HCT116 (cell line): ENCODE data around the gene NEK7. TPM values are rescaled to one million over a fixed set of nuclear protein-coding genes. Genes with fewer than 3 reads are reported as not detected.

Experiments used
- ATAC-seq: fragments of 200-7000 bp; cut with Tn5 transposase; 2 replicates; pipeline ENCODE4 v1.9.1; 2020; ENCODE audit warnings: mild to moderate bottlenecking, moderate library complexity
- BruUV-seq: library from RNA; stranded (reverse); fragments of 400-500 nt; replicated peaks from 2 replicates; lab custom pipeline; 2021; lab: Mats Ljungman, UMichigan
- CTCF ChIA-PET: fragments of 300-600 bp; sonication (Branson Sonifier 250); formaldehyde crosslinking; loops from one replicate; lab custom pipeline; 2021; ENCODE audit warnings: antibody characterized with exemption; lab: Charles Lee
- POLR2A ChIA-PET: fragments of 300-600, 350-600 bp; sonication (Branson Sonifier 250); formaldehyde crosslinking; loops from one replicate; lab custom pipeline; 2021; ENCODE audit warnings: antibody characterized with exemption; lab: Charles Lee
- RAD21 ChIA-PET, 2 experiments: fragments of 300-600 bp; sonication (Branson Sonifier 250); formaldehyde crosslinking; loops; one replicate each; lab custom pipeline; 2023; ENCODE audit warnings: low total read pairs in 2 of 2; ENCODE audit not compliant: uncharacterized antibody in 2 of 2, unreplicated experiment in 2 of 2, low non-redundant PET in 1 of 2; lab: Charles Lee
- DNase-seq: peaks from one replicate; pipeline ENCODE4 v3.0.0-alpha.2; 2010; ENCODE audit warnings: low read depth, low spot score
- H2AFZ ChIP-seq: fragments of 200-600 bp; shearing (Covaris generic), sonication (generic); 2 replicates; pipeline ENCODE4 v1.6.1; 2017; ENCODE audit warnings: low read depth, mixed run types, mixed read lengths, antibody characterized with exemption, low read length; ENCODE audit not compliant: poor library complexity, severe bottlenecking
- H3K27ac ChIP-seq: 2 replicates; pipeline ENCODE4 v1.5.1; 2012; ENCODE audit warnings: low read depth, low read length
- H3K27me3 ChIP-seq: fragments of 200-600 bp; sonication (generic); 2 replicates; pipeline ENCODE4 v1.6.1; 2016; ENCODE audit warnings: mixed run types, low read length, mixed read lengths; ENCODE audit not compliant: insufficient read depth
- H3K36me3 ChIP-seq, 2 experiments: fragments of 200-500 bp in 1 of 2; fragments of 200-600 bp in 1 of 2; sonication (Bioruptor generic) in 1 of 2; sonication (generic) in 1 of 2; 2 replicates each; pipeline versions ENCODE4 v1.5.1 to v1.6.1; 2014 to 2016; ENCODE audit warnings: low read length in 2 of 2, inconsistent platforms in 1 of 2, mixed read lengths in 1 of 2, mixed run types in 1 of 2; ENCODE audit not compliant: insufficient read depth in 2 of 2, control insufficient read depth in 1 of 2
- H3K4me1 ChIP-seq, 2 experiments: fragments of 200-600 bp in 1 of 2; sonication (generic) in 1 of 2; 2 replicates each; pipeline versions ENCODE4 v1.5.1 to v1.6.1; 2012 to 2017; ENCODE audit warnings: low read length in 2 of 2, inconsistent platforms in 1 of 2, mild to moderate bottlenecking in 1 of 2, mixed read lengths in 1 of 2, mixed run types in 1 of 2, moderate library complexity in 1 of 2; ENCODE audit not compliant: insufficient read depth in 2 of 2, control insufficient read depth in 1 of 2
- H3K4me2 ChIP-seq: fragments of 200-600 bp; sonication (generic); 2 replicates; pipeline ENCODE4 v1.6.1; 2017; ENCODE audit warnings: mixed run types, low read length, mixed read lengths
- H3K4me3 ChIP-seq, 2 experiments: fragments of 200-600 bp in 1 of 2; sonication (generic) in 1 of 2; replicated peaks in 1 of 2; 2 replicates each; pipeline ENCODE4 v1.5.1; 2011 to 2016; ENCODE audit warnings: low read length in 2 of 2, control low read depth in 1 of 2, low read depth in 1 of 2, mild to moderate bottlenecking in 1 of 2, mixed read lengths in 1 of 2, mixed run types in 1 of 2
- H3K79me2 ChIP-seq: fragments of 200-600 bp; sonication (generic); 2 replicates; pipeline ENCODE4 v1.6.1; 2017; ENCODE audit warnings: mild to moderate bottlenecking, mixed run types, low read length, moderate library complexity, mixed read lengths; ENCODE audit not compliant: insufficient read depth
- H3K9ac ChIP-seq: fragments of 200-600 bp; sonication (generic); 2 replicates; pipeline ENCODE4 v1.6.1; 2016; ENCODE audit warnings: low read length, mixed read lengths
- H3K9me2 ChIP-seq: fragments of 200-600 bp; sonication (generic), shearing (Covaris generic); 2 replicates; pipeline ENCODE4 v1.6.1; 2017; ENCODE audit warnings: mixed run types, mild to moderate bottlenecking, moderate library complexity; ENCODE audit not compliant: insufficient read depth
- H3K9me3 ChIP-seq, 2 experiments: fragments of 200-500 bp in 1 of 2; fragments of 200-600 bp in 1 of 2; sonication (Bioruptor generic) in 1 of 2; sonication (generic) in 1 of 2; 2 replicates each; pipeline ENCODE4 v1.6.1; 2014 to 2017; ENCODE audit warnings: low read length in 2 of 2, mixed read lengths in 2 of 2, inconsistent platforms in 1 of 2, low read depth in 1 of 2, mild to moderate bottlenecking in 1 of 2, mixed run types in 1 of 2, moderate library complexity in 1 of 2; ENCODE audit not compliant: control insufficient read depth in 1 of 2, insufficient read depth in 1 of 2
- H4K20me1 ChIP-seq: fragments of 200-600 bp; sonication (generic), shearing (Covaris generic); 2 replicates; pipeline ENCODE4 v1.6.1; 2017; ENCODE audit warnings: mixed run types, mild to moderate bottlenecking, moderate library complexity; ENCODE audit not compliant: insufficient read depth
- CBX3 ChIP-seq: IDR thresholded peaks from 2 replicates; pipeline ENCODE4 v1.6.1; 2012; ENCODE audit warnings: low read depth
- CEBPB ChIP-seq: IDR thresholded peaks from 2 replicates; pipeline ENCODE4 v1.6.1; 2012; ENCODE audit warnings: low read depth
- CTCF ChIP-seq, 3 experiments: fragments of 200-600 bp in 1 of 3; sonication (generic) in 1 of 3; IDR thresholded peaks in 2 of 3; conservative IDR thresholded peaks in 1 of 3; 2 replicates each; pipeline ENCODE4 v1.5.1; 2012 to 2017; ENCODE audit warnings: low read depth in 2 of 3, low read length in 2 of 3, antibody characterized with exemption in 1 of 3, borderline replicate concordance in 1 of 3, control low read depth in 1 of 3, mild to moderate bottlenecking in 1 of 3, mixed read lengths in 1 of 3, mixed run types in 1 of 3, moderate library complexity in 1 of 3; ENCODE audit not compliant: insufficient read depth in 1 of 3
- EGR1 ChIP-seq: IDR thresholded peaks from 2 replicates; pipeline ENCODE4 v1.6.1; 2012; ENCODE audit warnings: low read depth
- ELF1 ChIP-seq: IDR thresholded peaks from 2 replicates; pipeline ENCODE4 v1.6.1; 2012; ENCODE audit warnings: low read depth, borderline replicate concordance
- EZH2 ChIP-seq: fragments of 200-600 bp; sonication (generic); IDR thresholded peaks from 2 replicates; pipeline ENCODE4 v1.6.1; 2017; ENCODE audit warnings: antibody characterized with exemption, mixed run types
- EZH2phosphoT487 ChIP-seq: fragments of 200-600 bp; IDR thresholded peaks from 2 replicates; pipeline ENCODE4 v1.6.1; 2018; ENCODE audit warnings: antibody characterized with exemption, borderline replicate concordance
- FOSL1 ChIP-seq: IDR thresholded peaks from 2 replicates; pipeline ENCODE4 v1.6.1; 2012; ENCODE audit warnings: low read depth
- JUND ChIP-seq: IDR thresholded peaks from 2 replicates; pipeline ENCODE4 v1.6.1; 2012
- MAX ChIP-seq: IDR thresholded peaks from 2 replicates; pipeline ENCODE4 v1.6.1; 2012
- POLR2AphosphoS5 ChIP-seq: IDR thresholded peaks from 2 replicates; pipeline ENCODE4 v1.6.1; 2011; ENCODE audit warnings: mild to moderate bottlenecking, low read depth, low read length, moderate library complexity
- RAD21 ChIP-seq: IDR thresholded peaks from 2 replicates; pipeline ENCODE4 v1.6.1; 2012; ENCODE audit warnings: low read depth, mild to moderate bottlenecking
- REST ChIP-seq: IDR thresholded peaks from 2 replicates; pipeline ENCODE4 v1.6.1; 2012; ENCODE audit warnings: low read depth
- SIN3A ChIP-seq: IDR thresholded peaks from 2 replicates; pipeline ENCODE4 v1.6.1; 2012; ENCODE audit warnings: low read depth
- SRF ChIP-seq: IDR thresholded peaks from 2 replicates; pipeline ENCODE4 v1.6.1; 2012; ENCODE audit warnings: low read depth
- YY1 ChIP-seq: IDR thresholded peaks from 2 replicates; pipeline ENCODE4 v1.6.1; 2011; ENCODE audit warnings: low read length, low read depth, moderate library complexity, mild to moderate bottlenecking; ENCODE audit not compliant: insufficient replicate concordance; ENCODE audit errors: extremely low read depth
- ZBTB33 ChIP-seq: IDR thresholded peaks from 2 replicates; pipeline ENCODE4 v1.6.1; 2011; ENCODE audit warnings: mild to moderate bottlenecking, low read length, moderate library complexity; ENCODE audit not compliant: insufficient replicate concordance; ENCODE audit errors: extremely low read depth
- ZFX ChIP-seq: fragments of 450-650 bp; IDR thresholded peaks from 2 replicates; pipeline ENCODE4 v1.6.1; 2017
- ZNF274 ChIP-seq: fragments of 200-500 bp; sonication (Bioruptor generic); IDR thresholded peaks from 2 replicates; pipeline ENCODE4 v1.6.1; 2014; ENCODE audit warnings: mild to moderate bottlenecking, low read depth, low read length, inconsistent platforms
- intact Hi-C: fragments of 100-400 bp; cut with micrococcal nuclease; formaldehyde crosslinking; loops from 2 replicates; pipeline ENCODE4 v1.10.0; 2022
- total RNA-seq: library from RNA; stranded (reverse); gene quantifications from one replicate; pipeline ENCODE4 v1.2.1, GENCODE V29; 2021; ENCODE audit not compliant: unreplicated experiment
- TF ChIP-seq, protein P1 (sequence below): IDR thresholded peaks from 2 replicates; pipeline ENCODE4 v1.6.1; 2012

The NEK7 gene
- total RNA-seq, 1 experiment from 2014 or later, result 33.0 TPM

DNA sequence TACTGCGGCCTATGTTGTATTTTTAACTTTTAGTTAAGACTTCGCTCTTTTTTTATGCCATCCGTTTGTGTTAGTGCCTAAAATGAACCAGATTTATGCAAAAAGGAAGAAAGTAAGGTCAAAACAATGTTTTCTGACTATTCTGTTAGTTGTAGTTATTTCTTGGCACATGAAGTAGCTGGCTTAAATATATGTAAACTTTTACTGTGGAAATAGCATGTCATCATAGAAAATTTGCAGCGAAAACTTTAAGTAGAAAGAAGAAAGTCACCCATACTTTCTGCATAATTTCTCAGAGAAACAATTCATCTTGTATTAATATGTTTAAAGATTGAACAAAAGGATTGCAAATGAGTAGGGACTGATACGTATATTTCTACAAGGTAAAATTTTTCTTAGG, 106.4 kb downstream of the NEK7 start:
- TF ChIP-seq, protein P1, sequence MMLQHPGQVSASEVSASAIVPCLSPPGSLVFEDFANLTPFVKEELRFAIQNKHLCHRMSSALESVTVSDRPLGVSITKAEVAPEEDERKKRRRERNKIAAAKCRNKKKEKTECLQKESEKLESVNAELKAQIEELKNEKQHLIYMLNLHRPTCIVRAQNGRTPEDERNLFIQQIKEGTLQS, result no peak
- TF ChIP-seq ZFX (no peak), MAX (no peak), JUND (no peak), CEBPB (no peak), SRF (no peak), REST (no peak), SIN3A (no peak), EZH2 (no peak), RAD21 (no peak), ZNF274 (no peak), CBX3 (no peak), EZH2phosphoT487 (no peak), YY1 (no peak), POLR2AphosphoS5 (no peak), ZBTB33 (no peak), ELF1 (no peak), FOSL1 (no peak), EGR1 (no peak), CTCF (IDR thresholded peaks at IDR 0.05 in 2 of 3, conservative IDR thresholded peaks at IDR 0.05 in 1 of 3; ENCODE audit: borderline replicate concordance in 1 of 3, insufficient read depth in 1 of 3, low read depth in 2 of 3, low read length in 2 of 3) (no peak)
- no TSS peak for BruUV-seq
- no peaks in the 10 kb centered on the region; a peak in 1 of 4 replicates for H3K4me1 ChIP-seq

More for the DNA sequence above, 106.4 kb downstream of the NEK7 start:
- Histone ChIP-seq H3K9ac (no peak overlapping the region), H3K79me2 (no peaks in the 10 kb centered on the region), H3K27me3 (no peaks in the 10 kb centered on the region), H2AFZ (no peak overlapping the region), H3K27ac (no peak overlapping the region), H3K36me3 (no peaks in the 10 kb centered on the region), H3K9me2 (no peaks in the 10 kb centered on the region), H3K4me3 (no peak overlapping the region), H4K20me1 (no peaks in the 10 kb centered on the region), H3K9me3 (no peaks in the 10 kb centered on the region), H3K4me2 (no peak overlapping the region)
- DNase-seq (no peak), ATAC-seq (no peak)
- intact Hi-C loops, result no loop called here
- ChIA-PET RAD21 (no interaction called here), CTCF (no interaction called here), POLR2A (no interaction called here)
